ENCODE results near the gene COL1A1.

Gene COL1A1

DNA sequence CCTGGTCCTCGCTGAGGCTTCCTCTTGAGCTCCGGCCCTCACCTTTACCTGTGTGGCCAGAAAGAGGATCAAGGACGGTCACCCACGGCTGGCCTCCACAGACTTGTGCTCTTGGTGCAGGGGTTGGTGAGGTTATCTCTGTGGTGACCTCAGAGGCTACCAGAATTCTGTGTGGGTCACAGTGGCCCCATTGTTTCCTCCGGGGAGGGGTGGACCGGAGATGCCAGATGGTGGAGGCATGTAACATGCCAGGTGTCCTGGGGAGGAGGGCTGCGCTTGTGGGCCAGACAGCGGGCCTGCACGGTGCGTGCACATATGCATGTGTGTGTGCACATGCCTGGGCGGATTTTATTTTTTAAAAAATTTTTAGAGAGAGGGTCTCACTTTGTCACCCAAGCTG lies 29.3 kb downstream of the COL1A1 start:
- no peak for DNase-seq (ENCODE audit: low spot score)

GRCh38 chr17:50171371-50172071 lies 29.9 kb downstream of the COL1A1 start:
- DNase-seq (ENCODE audit: low spot score) = no peak

DNA sequence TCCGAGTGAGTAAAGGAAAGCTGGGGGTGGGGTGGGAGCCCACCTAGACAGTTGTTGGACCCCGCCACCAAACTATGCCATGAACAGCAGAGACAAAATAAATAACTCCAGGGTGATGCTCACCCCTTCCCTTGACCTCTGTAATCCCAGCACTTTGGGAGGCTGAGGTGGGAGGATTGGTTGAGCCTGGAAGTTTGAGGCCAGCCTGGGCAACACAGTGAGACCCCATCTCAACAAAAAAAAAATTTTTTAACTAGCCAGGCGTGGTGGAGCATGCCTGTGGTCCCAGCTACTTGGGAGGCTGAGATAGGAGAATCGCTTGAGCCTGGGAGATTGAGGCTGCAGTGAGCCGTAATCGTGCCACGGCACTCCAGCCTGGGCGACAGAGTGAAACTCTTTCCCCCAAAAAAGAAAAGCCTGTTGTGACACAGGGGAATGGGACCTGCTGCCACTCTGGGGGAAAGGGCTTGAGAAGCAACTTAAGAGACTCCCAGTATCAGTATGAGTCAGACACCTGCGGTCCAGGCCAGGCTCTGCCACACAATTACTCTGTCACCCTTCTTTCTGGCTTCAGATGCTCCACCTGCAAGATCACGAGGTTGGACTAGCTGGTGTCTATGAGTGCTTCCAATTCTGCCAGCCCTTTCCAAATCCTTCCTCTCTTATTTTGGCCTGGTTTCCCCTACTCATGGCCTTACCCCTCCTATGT lies 30.6 kb downstream of the COL1A1 start:
- DNase-seq (ENCODE audit: low spot score) = no peak

DNA sequence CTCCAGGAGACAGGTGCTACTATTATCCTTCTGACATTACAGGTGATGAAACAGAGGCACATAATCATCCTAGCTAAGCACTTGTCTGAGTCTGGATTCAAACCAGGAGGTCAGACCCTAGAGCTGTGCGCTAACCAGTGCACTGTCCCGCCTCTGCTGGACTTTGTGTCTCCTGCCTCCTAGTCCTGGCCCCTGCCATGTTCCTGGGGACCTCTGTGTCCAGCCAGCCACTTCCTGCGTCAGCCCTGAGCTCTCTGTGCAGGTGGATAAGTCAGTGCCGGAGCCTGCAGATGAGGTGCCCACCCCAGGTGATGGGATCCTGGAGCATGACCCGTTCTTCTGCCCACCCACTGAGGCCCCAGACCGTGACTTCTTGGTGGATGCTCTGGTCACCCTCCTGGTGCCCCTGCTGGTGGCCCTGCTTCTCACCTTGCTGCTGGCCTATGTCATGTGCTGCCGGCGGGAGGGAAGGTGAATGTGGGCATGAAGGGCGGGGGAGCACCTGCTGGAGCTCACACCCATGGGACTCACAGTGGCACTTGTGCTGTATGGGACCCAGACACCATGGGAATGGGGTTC lies 31.5 kb downstream of the COL1A1 start:
- no peak for DNase-seq (ENCODE audit: low spot score)

- DNase-seq (ENCODE audit: low spot score) = no peak
Observed at GRCh38 chr17:50169121-50169764, 32.2 kb downstream of the COL1A1 start.

GRCh38 chr17:50168319-50168718 lies 33.1 kb downstream of the COL1A1 start:
- no peak for DNase-seq (ENCODE audit: low spot score)

DNA sequence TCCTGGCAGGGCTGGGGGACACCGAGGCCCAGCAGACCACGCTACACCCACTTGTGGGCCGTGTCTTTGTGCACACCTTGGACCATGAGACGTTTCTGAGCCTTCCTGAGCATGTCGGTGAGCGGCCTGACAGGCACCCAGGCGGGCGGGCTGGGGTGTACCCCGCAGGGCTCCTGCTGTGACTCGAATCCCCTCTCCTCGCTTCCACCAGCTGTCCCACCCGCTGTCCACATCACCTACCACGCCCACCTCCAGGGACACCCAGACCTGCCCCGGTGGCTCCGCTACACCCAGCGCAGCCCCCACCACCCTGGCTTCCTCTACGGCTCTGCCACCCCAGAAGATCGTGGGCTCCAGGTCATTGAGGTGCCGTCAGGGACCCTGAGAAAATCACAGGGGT lies 34.1 kb downstream of the COL1A1 start:
- no peak for DNase-seq (ENCODE audit: low spot score)

- no peak for DNase-seq (ENCODE audit: low spot score)
Observed at GRCh38 chr17:50166518-50167181, 34.8 kb downstream of the COL1A1 start.

- no peak for DNase-seq (ENCODE audit: low spot score)
Observed at GRCh38 chr17:50165867-50166517, 35.4 kb downstream of the COL1A1 start, which contains the start of gene SGCA. Gene SGCA, plus strand, starts transcription at chr17:50166005. Its CDS starts 36 bp downstream, at chr17:50166041.

DNA sequence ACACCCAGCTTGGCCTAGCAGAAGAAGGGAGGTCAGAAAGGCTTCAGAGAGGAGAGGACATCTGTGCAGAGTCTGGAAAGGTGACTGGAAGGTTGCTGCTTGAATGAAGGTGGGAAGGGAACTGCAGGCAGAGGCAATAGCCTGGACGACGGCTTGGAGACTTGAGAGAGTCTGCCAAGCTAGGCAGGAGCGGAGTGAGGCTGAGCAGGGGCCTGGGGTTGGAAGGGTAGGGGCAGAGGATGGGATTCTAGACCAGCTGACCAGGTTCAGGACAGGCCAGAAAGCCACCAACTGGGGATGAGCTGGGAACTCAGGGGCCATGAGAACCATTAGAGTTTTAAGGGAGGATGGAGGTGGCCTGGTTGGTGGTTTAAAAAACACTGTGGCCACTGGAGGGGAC lies 36.0 kb downstream of the COL1A1 start:
- DNase-seq (ENCODE audit: low spot score) = no peak

- DNase-seq (ENCODE audit: low spot score) = no peak
Observed at GRCh38 chr17:50165066-50165465, 36.4 kb downstream of the COL1A1 start.

DNA sequence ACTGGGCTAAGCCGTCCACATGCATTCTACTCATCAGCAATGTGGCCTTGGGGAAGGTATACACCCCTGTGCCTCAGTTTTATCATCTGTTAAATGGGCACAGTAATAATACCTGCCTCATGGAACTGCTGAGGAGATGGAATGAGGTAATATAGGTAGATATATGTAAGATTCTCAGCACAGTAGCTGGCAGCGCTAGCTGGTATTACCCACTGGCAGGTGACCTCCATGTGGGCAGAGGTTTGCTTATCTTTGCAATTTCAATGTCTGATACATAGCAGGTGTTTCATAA lies 36.8 kb downstream of the COL1A1 start:
- no peak for DNase-seq (ENCODE audit: low spot score)

DNA sequence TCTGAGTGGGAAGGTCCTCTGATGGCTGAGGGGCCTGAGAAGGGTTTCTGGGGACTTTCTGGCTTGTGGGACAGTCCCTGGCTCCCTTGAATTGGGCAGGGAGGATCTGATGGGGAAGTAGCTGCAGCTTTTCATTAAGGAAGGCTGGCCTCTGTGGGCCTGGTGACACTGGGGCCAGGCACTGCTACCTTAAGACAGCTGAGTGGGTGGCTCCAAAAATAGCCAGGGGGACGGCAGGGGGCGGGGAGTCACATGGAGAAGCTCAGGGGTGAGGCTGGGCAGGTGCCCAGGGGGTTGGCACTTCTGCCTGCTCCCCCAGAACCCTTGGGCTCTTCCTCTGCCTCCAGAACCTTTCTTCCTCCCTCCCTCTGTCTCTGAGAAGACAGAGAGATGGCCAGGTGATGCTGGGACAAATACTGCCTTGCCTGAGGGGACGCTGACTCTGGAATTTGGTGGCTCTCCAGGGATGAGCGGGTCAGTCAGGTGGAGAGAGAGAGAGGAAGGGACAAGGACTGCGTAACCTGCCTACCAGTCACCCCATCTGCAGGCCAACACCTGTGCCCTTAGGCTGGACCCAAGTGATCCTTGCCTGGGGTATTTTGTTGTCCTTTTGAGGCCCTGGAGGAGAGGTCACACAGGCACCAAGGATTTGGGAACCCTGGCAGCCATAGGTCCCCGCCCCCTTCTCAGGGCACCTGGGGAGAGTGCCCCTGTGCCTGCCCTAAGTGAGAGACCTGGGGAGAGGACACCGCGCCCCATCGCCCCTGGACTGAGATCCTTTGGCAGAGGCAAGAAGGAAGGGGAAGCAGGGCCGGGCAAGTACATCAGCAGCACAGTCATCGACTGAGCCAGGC lies 37.4 kb downstream of the COL1A1 start:
- no peak for DNase-seq (ENCODE audit: low spot score)

GRCh38 chr17:50162466-50163254 lies 38.8 kb downstream of the COL1A1 start:
- no peak for DNase-seq (ENCODE audit: low spot score)

GRCh38 chr17:50161911-50162288 lies 39.5 kb downstream of the COL1A1 start:
- DNase-seq (ENCODE audit: low spot score) = no peak

- peak; percentile 99 for DNase-seq (ENCODE audit: low spot score)
Observed at GRCh38 chr17:50161023-50161910, 40.2 kb downstream of the COL1A1 start.

DNA sequence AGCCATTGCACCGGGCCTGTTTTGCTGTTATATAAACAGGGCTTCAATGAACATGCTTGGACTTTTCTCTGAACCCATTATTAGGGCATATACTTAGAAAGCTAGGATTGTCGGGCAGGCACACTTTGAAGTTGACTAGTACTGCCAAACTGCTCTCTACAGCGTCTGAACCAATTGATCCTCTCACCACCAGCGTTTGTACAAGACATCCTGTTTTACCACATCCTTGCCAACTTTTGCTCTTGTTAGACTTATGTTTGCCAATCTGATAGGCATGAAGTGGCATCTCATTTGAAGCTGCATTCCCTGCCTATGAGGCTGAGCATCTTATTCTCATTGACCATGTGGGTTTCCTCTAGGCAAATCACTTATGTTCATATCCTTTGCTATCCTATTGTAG lies 43.5 kb downstream of the COL1A1 start:
- no peak for DNase-seq (ENCODE audit: low spot score)

GRCh38 chr17:50155115-50155819 lies 46.2 kb downstream of the COL1A1 start:
- DNase-seq (ENCODE audit: low spot score) = no peak

- DNase-seq (ENCODE audit: low spot score) = no peak
Observed at GRCh38 chr17:50154604-50155003, 46.8 kb downstream of the COL1A1 start.

Data from HuH-7.5 (cell line).